Activated naive CD4-positive, alpha-beta T cell treated with anti-CD3 and anti-CD28 coated beads for 36 hours (primary cell): Measurements from ENCODE around the gene LAMP5. TPM values are rescaled to one million over a fixed set of nuclear protein-coding genes. Genes with fewer than 3 reads are reported as not detected.

Source experiments
- CTCF ChIA-PET: fragments of 350-600 bp; sonication (Branson Sonifier 250); formaldehyde crosslinking; loops from one replicate; lab custom pipeline; 2021; ENCODE audit warnings: antibody characterized with exemption; lab: Charles Lee
- DNase-seq: peaks from one replicate; pipeline ENCODE4 v3.0.0-alpha.2; 2020
- H3K27ac Mint-ChIP-seq: one replicate; pipeline ENCODE4 v1.8.0; 2021; ENCODE audit warnings: mild to moderate bottlenecking, mixed read lengths
- H3K27me3 Mint-ChIP-seq: one replicate; pipeline ENCODE4 v1.8.0; 2021; ENCODE audit warnings: low read depth, mixed read lengths
- H3K36me3 Mint-ChIP-seq: one replicate; pipeline ENCODE4 v1.8.0; 2021; ENCODE audit warnings: low read depth, mixed read lengths
- H3K4me1 Mint-ChIP-seq: one replicate; pipeline ENCODE4 v1.8.0; 2021; ENCODE audit warnings: low read depth, mixed read lengths
- H3K4me3 Mint-ChIP-seq: one replicate; pipeline ENCODE4 v1.8.0; 2021; ENCODE audit warnings: mild to moderate bottlenecking, moderate library complexity, mixed read lengths
- H3K9me3 Mint-ChIP-seq: one replicate; pipeline ENCODE4 v1.8.0; 2021; ENCODE audit warnings: mixed read lengths
- intact Hi-C: fragments of 100-400 bp; cut with micrococcal nuclease; formaldehyde crosslinking; loops from one replicate; pipeline ENCODE4 v1.15.1; 2023
- total RNA-seq, 2 experiments: library from RNA; stranded (reverse); gene quantifications; one replicate each; pipeline ENCODE4 v1.2.3, GENCODE V29; 2021

The LAMP5 gene
- total RNA-seq, 2 experiments from 2014 or later: not detected

DNA sequence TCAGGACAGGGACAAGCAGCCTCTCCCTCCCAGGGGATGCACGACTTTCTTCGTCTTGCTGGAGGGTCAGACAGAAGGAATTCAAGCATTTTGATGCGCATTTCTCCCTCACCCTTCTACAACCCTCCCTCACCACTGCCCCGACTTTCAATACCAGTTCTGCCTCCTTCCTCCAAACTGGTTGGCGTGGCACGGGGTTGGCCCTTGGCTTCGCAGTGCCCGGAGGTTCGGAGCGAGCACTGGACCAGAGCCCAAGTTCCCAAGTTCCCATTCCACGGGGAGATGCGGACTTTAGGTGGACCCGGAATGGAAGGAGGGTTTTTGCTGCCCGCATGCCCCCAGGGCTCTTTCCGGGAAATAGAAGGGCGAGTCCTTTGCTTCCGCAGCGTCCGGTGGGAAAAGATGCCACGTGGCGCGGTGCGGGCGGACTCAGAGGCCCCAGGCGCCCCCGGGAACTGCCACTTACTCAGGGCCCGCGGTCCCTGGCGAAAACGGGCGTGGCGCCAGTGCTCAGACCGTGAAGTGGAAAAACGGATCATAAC, 8.0 kb upstream of the LAMP5 start:
- Mint-ChIP-seq H3K36me3 (no peaks in the 10 kb centered on the region), H3K4me3 (no peak overlapping the region), H3K4me1 (no peaks in the 10 kb centered on the region), H3K27ac (no peak overlapping the region), H3K9me3 (no peaks in the 10 kb centered on the region), H3K27me3 (peaks cover 44% of the 10 kb centered on the region)
- intact Hi-C loops: no loop called here
- no peak for DNase-seq
- CTCF ChIA-PET: no interaction called here

- Mint-ChIP-seq H3K27me3 (peaks cover 48% of the 10 kb centered on the region), H3K27ac (no peak overlapping the region), H3K9me3 (no peaks in the 10 kb centered on the region), H3K4me3 (no peak overlapping the region), H3K36me3 (no peaks in the 10 kb centered on the region), H3K4me1 (no peaks in the 10 kb centered on the region)
- no peak for DNase-seq
- intact Hi-C loops: no loop called here
- CTCF ChIA-PET: no interaction called here
Observed at GRCh38 chr20:9506964-9507369, 7.4 kb upstream of the LAMP5 start.

GRCh38 chr20:9507544-9508239, 6.7 kb upstream of the LAMP5 start:
- DNase-seq: no peak
- Mint-ChIP-seq H3K27ac (no peak overlapping the region), H3K4me3 (no peak overlapping the region), H3K27me3 (peaks cover 51% of the 10 kb centered on the region), H3K9me3 (no peaks in the 10 kb centered on the region), H3K36me3 (no peaks in the 10 kb centered on the region), H3K4me1 (no peaks in the 10 kb centered on the region)
- CTCF ChIA-PET: no interaction called here
- intact Hi-C loops: no loop called here

DNA sequence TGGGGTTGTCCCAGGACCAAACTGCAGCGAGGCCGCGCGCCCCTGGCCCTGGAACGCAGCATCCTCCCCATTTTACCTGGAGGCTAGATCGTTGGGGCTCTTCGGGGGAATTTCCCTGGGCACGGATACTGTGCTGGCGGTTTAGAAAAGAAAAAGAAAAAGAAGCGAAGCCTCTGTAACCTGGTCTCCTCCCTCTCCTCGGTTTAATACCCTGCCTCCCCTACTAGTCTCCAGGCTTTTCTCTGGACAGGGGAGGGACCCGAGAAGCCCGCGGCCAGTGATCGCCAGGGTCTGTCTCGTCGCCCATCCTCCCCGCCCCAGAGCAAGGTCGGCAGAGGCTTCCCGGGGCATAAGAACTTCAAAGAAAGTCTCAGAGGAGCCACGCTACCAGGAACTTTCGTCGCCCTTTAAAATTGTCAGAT, 6.1 kb upstream of the LAMP5 start:
- intact Hi-C loops: no loop called here
- Mint-ChIP-seq H3K27ac (no peak overlapping the region), H3K36me3 (no peaks in the 10 kb centered on the region), H3K4me1 (no peaks in the 10 kb centered on the region), H3K4me3 (no peak overlapping the region), H3K27me3 (peaks cover 51% of the 10 kb centered on the region), H3K9me3 (no peaks in the 10 kb centered on the region)
- DNase-seq: no peak
- CTCF ChIA-PET: no interaction called here

DNA sequence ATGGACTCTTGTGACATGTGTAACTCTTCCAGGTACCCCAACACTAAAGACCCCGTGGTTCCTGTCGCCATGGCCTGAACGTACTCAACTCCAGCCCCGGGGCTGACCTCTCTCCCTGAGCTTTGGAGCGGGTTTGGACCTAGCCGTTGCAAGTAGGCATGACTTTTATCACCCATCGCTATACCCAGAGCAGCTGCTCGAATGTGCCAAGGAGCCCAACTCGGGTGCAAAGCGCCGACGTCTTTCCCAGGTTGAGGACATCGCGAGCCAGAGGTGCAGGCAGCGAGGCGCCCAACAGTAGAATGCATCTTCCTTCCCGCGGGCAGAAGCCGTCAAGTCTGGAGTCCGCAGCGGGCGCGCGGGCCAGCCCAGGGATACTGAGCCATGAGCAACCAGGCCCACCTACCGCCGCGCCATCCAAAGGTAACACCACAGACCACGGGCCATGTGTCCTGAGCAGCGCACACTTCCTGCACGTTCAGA, 5.7 kb upstream of the LAMP5 start:
- Mint-ChIP-seq H3K4me1 (no peaks in the 10 kb centered on the region), H3K36me3 (no peaks in the 10 kb centered on the region), H3K27me3 (peaks cover 55% of the 10 kb centered on the region), H3K4me3 (no peak overlapping the region), H3K27ac (no peak overlapping the region), H3K9me3 (no peaks in the 10 kb centered on the region)
- intact Hi-C loops: no loop called here
- CTCF ChIA-PET: no interaction called here
- DNase-seq: no peak

DNA sequence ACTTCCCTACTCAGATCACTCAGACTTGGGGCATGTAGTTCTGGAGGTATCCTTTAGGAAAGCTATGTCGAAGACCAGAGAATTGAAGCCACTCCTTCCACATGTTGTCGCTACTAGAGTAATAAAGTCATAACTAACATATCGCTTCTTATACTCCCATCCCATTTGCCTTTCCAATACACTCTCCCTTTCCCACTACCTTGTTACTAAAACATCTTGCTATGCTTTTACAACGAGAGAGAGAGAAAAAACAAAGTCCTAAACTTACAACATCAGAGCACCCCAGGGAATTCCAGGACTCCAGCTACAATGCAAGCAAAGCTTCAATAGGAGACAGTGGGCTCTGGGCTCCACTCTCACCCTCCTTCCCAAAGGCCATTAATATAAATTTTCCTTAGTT, 5.1 kb upstream of the LAMP5 start:
- H3K9me3 Mint-ChIP-seq: no peaks in the 10 kb centered on the region
- peaks cover 55% of the 10 kb centered on the region for H3K27me3 Mint-ChIP-seq
- CTCF ChIA-PET: no interaction called here

GRCh38 chr20:9510911-9511310, 3.5 kb upstream of the LAMP5 start:
- H3K36me3 Mint-ChIP-seq: no peaks in the 10 kb centered on the region
- peaks cover 68% of the 10 kb centered on the region for H3K27me3 Mint-ChIP-seq
- DNase-seq: no peak
- intact Hi-C loops: no loop called here
- H3K27ac Mint-ChIP-seq: no peak overlapping the region
- H3K9me3 Mint-ChIP-seq: no peaks in the 10 kb centered on the region
- H3K4me1 Mint-ChIP-seq: no peaks in the 10 kb centered on the region
- CTCF ChIA-PET: no interaction called here
- H3K4me3 Mint-ChIP-seq: no peak overlapping the region

More for the DNA sequence above, 5.1 kb upstream of the LAMP5 start:
- Mint-ChIP-seq H3K4me3 (no peak overlapping the region), H3K4me1 (no peaks in the 10 kb centered on the region), H3K27ac (no peak overlapping the region), H3K36me3 (no peaks in the 10 kb centered on the region)
- DNase-seq: no peak
- intact Hi-C loops: no loop called here

GRCh38 chr20:9514072-9514460, 324 bp upstream of the LAMP5 start:
- H3K27me3 Mint-ChIP-seq: peaks cover 69% of the 10 kb centered on the region
- CTCF ChIA-PET: interaction anchor here (1.4 kb wide), 1 partner anchor 464 kb away, joined by 3 read pairs; no protein-coding TSS in a partner anchor
- no peaks in the 10 kb centered on the region for H3K36me3 Mint-ChIP-seq

GRCh38 chr20:9515214-9515585, 810 bp downstream of the LAMP5 start:
- CTCF ChIA-PET: interaction anchor here (1.4 kb wide), 1 partner anchor 463 kb away, joined by 3 read pairs; no protein-coding TSS in a partner anchor
- intact Hi-C loops: no loop called here
- H3K9me3 Mint-ChIP-seq: no peaks in the 10 kb centered on the region
- H3K4me1 Mint-ChIP-seq: no peaks in the 10 kb centered on the region
- no peaks in the 10 kb centered on the region for H3K36me3 Mint-ChIP-seq
- DNase-seq: no peak
- no peak overlapping the region for H3K4me3 Mint-ChIP-seq
- peaks cover 65% of the 10 kb centered on the region for H3K27me3 Mint-ChIP-seq
- H3K27ac Mint-ChIP-seq: no peak overlapping the region

More at GRCh38 chr20:9514072-9514460, 324 bp upstream of the LAMP5 start:
- DNase-seq: no peak
- intact Hi-C loops: no loop called here
- no peaks in the 10 kb centered on the region for H3K9me3 Mint-ChIP-seq
- H3K4me3 Mint-ChIP-seq: no peak overlapping the region
- no peaks in the 10 kb centered on the region for H3K4me1 Mint-ChIP-seq
- no peak overlapping the region for H3K27ac Mint-ChIP-seq

GRCh38 chr20:9515741-9516233, 1.4 kb downstream of the LAMP5 start:
- intact Hi-C loops: no loop called here
- Mint-ChIP-seq H3K36me3 (no peaks in the 10 kb centered on the region), H3K9me3 (no peaks in the 10 kb centered on the region), H3K27ac (no peak overlapping the region), H3K4me3 (no peak overlapping the region), H3K27me3 (peaks cover 68% of the 10 kb centered on the region), H3K4me1 (no peaks in the 10 kb centered on the region)
- DNase-seq: no peak
- CTCF ChIA-PET: no interaction called here

- no peak overlapping the region for H3K27ac Mint-ChIP-seq
Observed at GRCh38 chr20:9516234-9516871, 2.0 kb downstream of the LAMP5 start.

DNA sequence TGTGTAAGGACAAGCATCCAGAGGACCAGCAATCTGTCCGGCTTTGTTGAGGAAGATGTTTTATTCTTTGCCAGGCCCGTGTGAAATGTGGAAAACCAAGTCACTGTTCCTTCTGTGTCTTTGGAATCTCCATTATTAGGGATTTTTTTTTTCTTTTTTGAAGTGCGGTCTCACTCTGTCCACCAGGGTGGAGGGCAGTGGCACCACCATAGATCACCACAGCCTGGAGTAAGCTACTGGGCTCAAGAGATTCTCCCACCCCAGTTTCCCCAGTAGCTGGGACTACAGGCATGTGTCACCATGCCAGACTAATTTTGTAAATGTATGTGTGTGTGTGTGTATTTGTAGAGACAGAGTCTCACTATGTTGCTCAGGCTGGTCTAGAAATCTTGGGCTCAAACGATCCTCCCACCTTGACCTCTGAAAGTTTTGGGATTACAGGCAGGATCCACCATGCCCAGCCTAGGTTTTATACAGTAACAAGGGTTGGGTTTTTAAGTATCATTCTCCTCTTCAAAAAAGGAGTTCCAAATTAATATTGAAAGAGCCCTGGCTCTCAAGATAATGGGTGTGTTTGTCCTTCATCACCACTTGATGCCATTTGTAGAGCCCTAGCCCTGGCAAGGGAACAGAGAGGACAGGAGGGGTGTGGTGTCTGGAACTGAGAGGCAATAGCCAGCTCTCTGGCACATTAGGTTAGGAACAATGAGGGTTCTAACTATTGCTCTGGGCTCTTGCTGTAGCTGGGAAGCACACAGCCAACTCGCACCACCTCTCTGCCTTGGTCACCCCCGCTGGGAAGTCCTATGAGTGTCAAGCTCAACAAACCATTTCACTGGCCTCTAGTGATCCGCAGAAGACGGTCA, 3.1 kb downstream of the LAMP5 start:
- no peak for DNase-seq
- H3K27ac Mint-ChIP-seq: no peak overlapping the region
- H3K4me3 Mint-ChIP-seq: no peak overlapping the region
- no peaks in the 10 kb centered on the region for H3K4me1 Mint-ChIP-seq
- H3K9me3 Mint-ChIP-seq: no peaks in the 10 kb centered on the region
- H3K27me3 Mint-ChIP-seq: peaks cover 65% of the 10 kb centered on the region
- H3K36me3 Mint-ChIP-seq: no peaks in the 10 kb centered on the region
- intact Hi-C loops: no loop called here
- CTCF ChIA-PET: no interaction called here

More at GRCh38 chr20:9516234-9516871, 2.0 kb downstream of the LAMP5 start:
- intact Hi-C loops: no loop called here
- no peaks in the 10 kb centered on the region for H3K36me3 Mint-ChIP-seq
- H3K4me1 Mint-ChIP-seq: no peaks in the 10 kb centered on the region
- H3K4me3 Mint-ChIP-seq: no peak overlapping the region
- DNase-seq: no peak
- no peaks in the 10 kb centered on the region for H3K9me3 Mint-ChIP-seq
- CTCF ChIA-PET: no interaction called here
- H3K27me3 Mint-ChIP-seq: peaks cover 67% of the 10 kb centered on the region
